Activated CD8-positive, alpha-beta memory T cell treated with anti-CD3 and anti-CD28 coated beads for 1 hour (primary cell): ENCODE results near the gene RAC3.

ENCODE experiments used
- DNase-seq, 2 donors: peaks; one replicate each; pipeline ENCODE4 v3.0.0-alpha.2; 2020; ENCODE audit warnings: low read depth in 1 of 2; ENCODE audit errors: extremely low read depth in 1 of 2

The RAC3 gene

DNA sequence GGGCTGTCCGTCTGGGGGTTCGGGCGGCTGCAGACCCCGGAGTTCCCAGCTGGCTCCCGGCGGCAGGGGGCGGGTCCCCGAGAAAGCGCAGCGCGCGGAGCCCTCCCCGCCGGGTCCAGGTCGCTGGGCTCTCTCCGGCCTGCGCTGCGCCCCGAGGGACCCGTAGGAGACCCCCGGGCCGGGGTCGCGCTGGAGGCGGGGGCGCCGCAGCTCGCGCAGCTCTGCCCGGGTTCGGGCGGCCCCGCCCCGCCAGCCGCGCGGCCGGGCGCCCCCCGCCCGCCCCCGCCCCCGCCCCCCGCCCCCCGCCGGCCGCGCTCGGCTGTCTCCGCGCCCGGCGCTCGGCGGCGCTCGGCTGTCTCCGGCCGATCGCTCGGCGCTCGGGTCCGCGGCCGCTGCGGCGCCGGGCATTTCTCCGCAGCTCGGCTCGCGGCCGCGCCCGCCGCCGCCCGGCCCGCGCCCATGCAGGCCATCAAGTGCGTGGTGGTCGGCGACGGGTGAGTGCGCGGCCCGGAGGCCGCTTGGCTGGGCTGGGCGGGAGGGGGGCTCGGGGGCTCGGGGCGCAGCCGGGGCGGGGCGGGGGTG lies at the start of gene RAC3:
TSS of gene RAC3 (plus strand) at position 376 of the 582 bp plus-strand sequence. CDS start at position 460, 84 bp downstream.
- DNase-seq: no peak

DNA sequence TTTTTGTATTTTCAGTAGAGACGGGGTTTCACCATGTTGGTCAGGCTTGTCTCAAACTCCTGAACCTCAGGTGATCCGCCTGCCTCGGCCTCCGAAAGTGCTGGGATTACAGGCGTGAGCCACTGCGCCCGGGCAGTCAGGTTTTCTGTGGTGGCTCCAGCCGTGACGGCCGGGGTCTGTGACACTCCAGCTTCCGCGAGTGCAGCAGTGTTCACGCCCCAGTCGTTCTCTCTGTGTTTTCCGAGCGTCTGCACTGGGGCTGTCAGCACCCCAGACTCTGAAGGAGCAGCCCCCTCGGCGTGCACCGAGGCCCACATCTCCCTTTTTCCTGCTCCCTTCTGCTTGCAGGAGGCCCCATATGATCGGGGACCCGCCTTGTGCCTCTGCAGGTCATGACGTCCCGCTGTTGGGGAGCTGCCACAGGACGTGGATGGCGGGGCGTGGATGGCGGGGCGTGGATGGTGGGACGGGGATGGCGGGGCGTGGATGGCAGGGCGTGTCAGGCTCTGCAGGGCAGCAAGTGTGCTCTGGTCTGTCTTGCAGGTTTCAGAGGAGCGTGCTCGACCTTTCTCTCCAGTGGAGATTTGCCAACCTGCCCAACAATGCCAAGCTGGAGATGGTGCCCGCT lies 48.4 kb upstream of the RAC3 start:
- no peak for DNase-seq

DNA sequence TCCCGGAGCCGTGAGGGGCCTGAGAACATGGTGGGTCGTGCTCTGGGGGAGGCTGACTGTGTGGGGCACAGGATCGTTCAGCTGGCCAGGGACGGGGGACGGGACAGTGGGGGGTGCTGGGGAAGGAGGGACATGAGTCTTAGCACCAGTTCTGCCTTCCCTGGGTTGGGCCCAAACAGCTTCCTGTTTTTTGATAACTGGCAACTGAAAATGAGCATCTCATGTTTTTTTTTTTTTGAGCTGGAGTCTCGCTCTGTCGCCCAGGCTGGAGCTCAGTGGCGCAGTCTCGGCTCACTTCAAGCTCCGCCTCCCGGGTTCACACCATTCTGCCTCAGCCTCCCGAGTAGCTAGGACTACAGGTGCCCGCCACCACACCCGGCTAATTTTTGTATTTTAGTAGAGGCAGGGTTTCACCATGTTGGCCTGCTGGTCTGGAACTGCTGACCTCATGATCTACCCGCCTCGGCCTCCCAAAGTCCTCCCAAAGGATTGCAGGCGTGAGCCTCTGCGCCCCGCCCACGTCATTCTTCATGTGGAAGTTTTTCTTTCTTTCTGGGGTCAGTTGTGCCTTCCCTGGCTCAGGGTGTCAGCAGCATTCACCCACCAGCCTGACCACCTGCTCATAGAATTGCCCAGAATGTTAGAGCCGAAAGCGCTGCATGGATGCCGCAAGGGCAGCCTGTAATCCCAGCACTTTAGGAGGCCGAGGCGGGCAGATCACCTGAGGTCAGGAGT lies 47.7 kb upstream of the RAC3 start:
- DNase-seq: no peak

DNA sequence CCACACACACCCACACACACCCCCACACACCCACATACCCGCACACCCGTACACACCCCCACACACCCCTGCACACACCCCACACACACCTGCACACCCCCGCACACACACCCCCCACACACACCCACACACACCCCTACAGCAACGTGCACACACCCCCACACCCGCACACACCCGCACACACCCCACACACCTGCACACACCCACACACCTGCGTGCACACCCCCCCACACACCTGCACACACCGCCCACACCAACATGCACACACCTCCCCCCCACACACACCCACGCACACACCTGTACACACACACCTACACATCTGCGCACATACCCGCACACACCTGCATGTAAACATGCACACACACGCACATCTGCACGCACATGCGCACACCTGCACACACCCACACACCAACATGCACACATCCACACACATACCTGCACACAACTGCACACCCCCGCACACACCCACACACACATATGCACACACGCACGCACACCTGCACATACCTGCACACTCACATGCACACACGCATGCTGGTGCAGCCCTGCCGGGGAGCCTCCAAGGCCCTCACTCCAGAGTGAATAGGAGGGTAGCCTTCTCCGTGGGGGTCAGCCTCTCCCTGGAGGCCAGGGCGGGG lies 46.6 kb upstream of the RAC3 start:
- DNase-seq: no peak

DNA sequence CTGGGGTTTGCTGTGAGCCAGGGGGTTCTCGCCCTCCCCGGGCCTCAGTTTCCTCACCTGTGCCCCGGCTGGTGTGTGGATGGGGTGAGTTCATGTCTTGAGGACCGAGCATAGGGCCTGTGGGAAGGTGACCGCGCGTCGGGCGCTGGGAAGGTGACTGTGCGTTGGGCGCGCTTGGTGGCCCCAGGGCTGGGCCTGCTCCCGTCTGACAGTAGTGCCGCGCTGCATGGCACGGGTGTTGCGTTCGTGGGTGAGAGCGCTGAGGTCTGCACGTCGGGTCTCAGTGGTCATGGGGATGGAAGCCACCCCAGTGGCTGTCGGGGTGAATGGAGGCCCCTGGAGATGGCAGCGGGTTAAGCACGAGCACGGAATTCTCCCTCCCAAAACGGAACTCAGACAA lies 44.9 kb upstream of the RAC3 start:
- DNase-seq: no peak

DNA sequence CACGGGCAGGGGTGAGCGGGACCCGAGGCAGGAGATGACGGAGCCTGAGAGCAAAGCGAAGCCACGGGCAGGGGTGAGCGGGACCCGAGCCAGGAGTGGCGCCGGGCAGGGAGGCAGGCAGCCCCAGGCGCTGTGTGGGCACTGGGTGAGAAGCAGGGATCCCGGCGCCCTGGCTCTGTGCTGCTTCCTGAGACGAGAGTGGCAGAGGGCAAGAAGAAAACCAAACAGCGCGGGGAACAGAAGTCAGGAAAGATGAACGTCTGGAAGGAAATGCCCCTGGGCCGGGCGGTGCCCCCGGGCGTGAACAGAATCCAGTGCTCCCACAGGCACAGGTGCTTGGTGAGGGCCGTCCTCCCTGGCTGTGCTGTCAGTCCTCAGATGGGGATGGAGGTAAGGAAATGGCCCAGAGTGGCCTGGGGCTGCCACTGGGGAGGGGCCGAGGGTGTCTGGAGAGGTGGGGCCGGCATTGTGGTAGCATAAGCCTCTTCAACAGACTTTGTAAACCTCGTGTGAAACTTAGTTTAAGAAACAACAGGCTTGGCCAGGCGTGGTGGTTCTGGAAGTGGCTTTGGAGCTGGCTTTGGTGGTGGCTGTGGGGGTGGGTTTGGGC lies 44.2 kb upstream of the RAC3 start:
- no peak for DNase-seq

DNA sequence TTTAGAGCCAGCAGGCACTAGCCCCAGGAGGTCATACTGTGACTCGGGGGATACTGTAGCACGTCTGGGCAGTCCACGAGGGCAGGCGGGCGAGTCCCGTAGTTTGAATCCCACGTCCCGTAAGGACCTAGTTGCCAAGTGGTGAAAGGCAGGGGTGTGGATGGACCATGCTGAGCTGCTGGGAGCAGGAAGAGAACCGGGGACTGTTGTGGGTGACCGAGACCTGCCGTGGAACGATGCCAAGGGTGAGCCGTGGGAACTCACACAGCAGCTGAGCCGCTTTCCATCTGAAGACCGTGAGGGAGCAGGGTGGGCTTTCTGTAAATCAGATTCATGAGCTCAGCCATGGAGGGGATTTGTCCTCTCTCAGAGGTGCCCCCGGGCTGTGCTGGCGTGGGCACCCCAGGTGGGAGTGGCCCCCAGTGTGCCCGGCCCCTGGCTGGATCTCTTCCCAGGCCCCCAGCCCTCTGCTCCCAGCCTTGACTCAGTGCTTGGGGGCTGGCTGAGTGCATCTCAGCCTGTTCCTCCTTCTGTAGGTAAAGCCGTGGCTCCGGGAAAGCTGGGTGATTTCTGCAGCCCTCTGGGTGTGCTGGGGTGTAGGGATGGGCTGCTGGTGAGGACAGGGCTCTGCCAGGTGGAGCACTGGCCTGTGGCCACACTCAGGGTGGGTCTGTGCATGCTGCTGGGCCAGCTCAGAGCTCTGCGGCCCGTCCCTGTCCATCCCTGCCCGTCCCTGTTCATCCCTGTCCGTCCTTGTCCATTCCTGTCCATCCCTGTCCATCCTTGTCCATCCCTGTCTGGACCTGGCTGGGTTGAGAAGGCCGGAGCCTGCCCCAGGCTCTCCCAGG lies 40.4 kb upstream of the RAC3 start:
- DNase-seq: no peak

DNA sequence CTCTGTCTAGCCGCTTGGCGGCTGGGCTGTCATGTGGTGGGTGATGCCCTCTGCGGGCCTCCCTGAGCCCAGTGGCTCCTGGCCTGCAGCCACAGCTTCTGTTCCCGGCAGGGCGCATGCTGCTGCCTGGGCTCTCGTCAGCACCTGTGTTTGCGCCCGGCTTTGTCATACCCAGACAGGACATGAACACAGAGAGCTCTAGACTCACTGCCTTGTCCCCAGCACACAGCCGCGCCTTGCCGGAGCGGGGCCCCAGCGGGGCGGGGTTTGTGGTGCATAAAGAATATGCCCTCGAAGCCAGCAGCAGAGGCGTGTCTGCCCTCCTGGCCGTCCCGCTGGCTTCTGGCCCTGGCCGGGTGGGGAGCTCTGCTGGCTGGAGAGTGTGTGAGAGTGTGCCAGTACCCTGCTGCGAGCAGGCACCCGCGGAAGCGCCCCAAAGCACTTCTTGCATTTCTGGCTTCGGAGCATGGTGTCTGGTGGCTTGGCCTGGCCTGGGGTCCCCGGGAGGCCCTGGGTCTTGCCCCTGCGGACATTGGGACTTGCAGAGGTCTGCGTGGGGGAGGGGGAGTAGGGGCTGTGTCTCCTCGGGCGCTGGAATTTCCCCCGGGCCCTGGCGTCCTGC lies 39.7 kb upstream of the RAC3 start:
- DNase-seq: no peak

DNA sequence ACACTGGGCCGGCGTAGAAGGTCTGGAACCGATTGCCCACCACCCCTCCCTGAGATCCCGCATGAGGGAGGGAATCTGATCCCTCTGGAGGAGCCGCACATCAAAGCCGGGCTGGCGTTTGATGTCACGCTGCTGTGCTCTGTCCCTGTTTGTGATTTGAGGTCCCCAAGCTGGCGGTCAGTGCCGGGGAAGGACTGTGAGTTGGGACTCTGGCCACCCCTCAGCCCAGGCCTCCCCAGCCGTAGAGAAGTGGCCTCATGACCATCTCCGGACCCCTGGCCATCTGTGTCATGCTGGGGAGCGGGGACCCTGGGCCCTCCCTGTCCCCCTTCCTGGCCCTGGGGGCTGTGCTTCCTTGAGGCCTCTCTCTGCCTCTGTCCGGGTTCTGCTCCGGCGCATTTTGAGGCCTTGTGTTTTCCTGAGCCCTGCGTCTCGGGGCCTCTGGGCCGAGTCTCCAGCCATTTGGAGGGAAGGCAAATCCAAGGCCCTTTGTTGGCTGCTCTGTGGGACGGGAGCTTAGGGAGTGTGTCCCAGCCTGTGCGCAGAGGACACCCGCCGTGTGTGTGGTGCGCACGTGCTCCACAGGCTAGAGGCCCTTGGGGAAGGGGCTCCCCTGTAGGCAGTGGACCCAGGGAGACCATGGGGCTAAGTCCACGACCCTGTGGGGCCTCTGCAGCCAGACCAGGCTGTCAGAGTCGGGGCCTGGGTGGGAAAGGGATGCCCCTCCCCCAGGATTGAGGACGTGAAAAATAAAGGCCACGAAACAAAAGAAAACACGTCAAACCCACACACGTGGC lies 39.0 kb upstream of the RAC3 start:
- no peak for DNase-seq

DNA sequence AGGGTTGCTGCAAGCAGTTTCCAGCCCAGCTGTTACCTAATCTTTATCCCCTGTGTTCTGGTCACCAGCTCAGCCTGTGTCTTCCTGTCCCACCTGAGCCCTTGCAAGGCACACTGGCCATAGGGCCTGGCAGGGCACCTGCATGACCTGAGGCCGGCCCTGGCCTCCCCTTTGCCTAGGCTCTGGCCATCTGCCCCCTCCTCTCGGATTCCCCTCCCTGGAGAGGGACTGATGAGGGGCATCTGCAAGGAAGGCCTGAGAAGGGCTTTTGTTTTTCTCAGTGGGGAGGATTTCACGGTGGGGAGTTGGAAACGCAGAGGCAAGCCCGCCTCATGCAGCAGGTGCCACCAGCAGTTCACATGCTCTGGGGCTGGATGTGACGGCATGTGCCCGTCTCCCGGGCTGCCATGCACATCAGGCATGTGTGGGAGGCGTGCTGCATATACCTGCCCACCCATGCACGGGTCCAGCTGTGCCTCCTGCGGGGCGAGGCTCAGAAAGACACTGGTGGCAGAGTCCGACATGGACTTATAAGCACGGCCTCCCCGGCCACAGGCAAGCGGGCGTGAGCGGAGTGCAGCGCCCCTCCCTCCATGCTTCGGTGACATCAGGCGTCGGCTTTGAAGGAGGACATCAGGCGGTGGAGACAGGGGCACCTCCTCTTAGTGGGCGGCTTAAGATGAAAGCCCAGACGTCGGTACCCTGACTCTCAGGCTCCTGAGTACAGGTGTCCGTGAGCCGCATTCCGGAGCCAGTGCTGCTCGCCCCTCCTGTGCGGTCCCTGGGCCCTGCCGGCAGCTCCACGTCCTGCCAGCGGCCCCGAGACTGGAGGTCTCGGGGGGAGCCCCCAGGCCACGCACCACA lies 37.5 kb upstream of the RAC3 start:
- no peak for DNase-seq

DNA sequence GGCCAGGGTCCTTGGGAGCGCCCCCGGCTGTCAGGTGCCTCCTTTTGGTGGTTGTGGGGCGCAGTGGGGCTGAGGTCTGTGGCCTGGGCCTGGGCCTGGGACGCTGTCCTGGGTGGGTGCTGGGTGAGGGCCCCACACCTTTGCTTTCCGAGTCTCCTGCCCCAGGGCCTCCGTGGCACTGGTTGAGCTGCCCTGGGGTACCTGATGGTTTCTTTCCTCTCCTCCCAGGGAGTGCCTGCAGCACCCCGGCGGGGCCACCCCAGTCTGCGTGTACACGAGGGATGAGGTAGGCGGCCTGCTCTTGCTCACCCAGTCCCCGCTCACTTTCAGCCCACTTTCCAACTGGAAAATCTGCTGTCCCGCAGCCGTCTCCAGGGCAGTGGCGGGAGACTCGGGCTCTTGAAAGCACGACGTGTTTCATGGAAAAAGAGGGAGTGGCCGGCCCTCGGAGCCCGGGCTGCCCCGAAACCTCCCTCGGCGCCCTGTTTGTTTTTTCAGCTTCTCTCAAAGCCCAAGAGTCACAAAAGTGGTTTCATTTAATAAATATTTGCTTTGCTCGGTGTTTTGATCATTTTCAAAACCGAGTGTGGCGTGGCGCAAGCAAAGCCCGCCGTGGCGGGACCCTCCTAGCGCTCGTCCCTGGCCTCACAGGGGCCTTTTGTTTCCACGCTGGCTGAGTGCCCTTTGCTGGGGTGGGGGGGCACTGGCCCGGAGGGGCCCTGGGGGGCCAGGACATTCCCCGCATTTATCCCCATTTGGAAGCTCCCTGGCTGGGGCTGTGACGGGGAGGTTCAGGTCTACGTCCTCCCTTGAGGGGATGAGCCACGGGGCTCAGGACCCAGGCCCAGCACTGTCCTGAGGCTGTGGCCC lies 36.6 kb upstream of the RAC3 start:
- DNase-seq: no peak

DNA sequence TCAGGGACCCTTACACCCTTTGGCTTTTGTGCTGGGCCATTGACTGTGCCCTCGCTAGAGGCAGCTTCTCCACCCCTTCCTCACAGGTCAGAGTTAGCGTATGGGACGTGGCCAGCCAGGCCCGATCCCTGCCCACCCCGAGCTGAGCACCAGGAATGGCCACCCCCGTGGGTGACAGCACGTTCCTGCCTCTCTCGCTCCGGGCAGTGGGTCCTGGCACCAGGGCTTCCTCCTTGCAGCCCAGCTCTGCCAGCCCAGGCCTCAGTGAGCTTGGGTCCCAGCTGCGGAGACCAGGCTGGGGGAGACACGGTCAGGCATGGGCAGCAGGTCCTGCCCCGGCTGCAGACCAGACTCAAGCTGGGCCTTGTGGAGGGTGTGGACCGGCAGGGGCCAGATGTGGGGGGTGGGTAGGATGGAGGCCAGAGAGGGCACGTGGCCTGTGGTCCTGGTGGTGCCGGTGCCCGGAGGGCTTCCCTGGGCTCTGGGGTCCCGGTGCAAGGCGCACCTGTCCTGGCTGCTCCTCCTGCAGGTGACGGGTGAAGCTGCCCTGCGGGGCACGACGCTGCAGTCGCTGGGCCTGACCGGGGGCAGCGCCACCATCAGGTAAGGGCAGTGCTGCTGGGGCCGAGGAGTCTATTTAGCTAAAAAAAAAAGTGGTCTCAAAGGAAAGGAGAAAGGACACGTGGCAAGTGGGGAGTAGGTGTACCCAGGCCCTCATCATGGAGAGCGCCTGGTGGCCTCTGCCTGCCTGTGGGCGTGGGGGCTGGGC lies 35.8 kb upstream of the RAC3 start:
- DNase-seq: no peak

DNA sequence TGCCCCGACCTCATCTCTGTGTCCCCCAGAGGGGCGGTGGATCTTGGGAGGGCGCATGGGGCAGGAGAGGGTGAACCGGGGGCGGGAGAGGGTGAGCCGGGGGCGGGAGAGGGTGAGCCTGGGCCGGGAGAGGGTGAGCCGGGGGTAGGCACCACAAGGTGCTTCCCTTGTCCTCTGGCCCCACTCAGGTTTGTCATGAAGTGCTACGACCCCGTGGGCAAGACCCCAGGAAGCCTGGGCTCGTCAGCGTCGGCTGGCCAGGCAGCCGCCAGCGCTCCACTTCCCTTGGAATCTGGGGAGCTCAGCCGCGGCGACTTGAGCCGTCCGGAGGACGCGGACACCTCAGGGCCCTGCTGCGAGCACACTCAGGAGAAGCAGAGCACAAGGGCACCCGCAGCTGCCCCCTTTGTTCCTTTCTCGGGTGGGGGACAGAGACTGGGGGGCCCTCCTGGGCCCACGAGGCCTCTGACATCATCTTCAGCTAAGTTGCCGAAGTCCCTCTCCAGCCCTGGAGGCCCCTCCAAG lies 35.2 kb upstream of the RAC3 start:
- no peak for DNase-seq

DNA sequence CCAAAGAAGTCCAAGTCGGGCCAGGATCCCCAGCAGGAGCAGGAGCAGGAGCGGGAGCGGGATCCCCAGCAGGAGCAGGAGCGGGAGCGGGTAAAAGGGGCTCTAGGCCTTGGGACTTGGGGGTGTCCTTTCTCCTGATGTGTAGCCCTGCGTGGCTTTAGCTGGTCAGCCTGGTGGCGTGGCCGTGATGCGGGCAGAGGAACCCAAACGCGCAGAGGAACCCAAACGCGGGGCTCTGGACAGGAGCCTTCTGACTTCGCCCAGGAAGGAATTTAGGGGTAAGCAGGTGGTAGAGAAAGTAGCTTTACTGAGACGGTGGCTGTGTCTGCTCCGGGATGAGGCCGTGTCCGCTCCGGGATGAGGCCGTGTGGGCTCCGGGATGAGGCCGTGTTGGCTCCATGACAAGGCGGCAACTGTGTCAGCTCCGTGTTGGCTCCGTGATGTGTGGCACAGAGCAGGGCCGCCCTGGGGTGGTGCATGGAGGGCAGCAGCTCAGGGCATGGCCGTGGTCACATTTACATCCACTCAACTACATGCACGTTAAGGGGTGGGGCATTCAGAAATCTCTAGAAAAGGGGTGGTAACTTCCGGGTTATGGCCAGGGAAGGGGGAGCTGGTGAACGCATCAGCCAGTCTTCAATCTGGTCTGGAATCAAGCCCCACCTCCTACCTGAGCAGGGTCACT lies 34.6 kb upstream of the RAC3 start:
- no peak for DNase-seq

DNA sequence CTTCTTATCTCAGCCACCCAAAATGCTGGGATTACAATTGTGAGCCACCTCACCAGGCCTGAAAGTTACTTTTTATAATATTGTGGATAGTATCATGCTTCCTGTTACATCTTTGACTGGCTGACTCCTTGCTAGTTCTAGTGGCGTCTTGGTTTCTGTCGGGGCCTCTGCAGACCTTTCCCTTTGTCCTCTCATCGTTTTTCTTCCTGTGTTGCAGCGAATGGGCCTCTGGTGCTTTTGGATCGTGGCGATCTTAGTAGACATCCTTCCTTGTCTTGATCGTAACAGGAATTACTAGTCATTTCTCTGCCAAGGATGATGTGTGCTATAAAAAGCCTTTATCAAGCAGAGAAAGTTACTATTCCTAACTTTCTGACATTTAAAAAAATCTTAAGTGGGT lies 33.3 kb upstream of the RAC3 start:
- DNase-seq: no peak
